Mesothelial cell of epicardium (in vitro differentiated cells): Measurements from ENCODE around the gene PLPPR1. TPM values are rescaled to one million over a fixed set of nuclear protein-coding genes. Genes with fewer than 3 reads are reported as not detected.

ENCODE experiments used
- DNase-seq, 2 experiments: peaks; one replicate each; pipeline ENCODE4 v3.0.0; 2021; ENCODE audit warnings: low spot score in 2 of 2; ENCODE audit not compliant: unreplicated experiment in 2 of 2
- H3K27ac Mint-ChIP-seq: 2 replicates; pipeline ENCODE4 v1.8.0; 2021; ENCODE audit warnings: mixed read lengths
- H3K27me3 Mint-ChIP-seq: 2 replicates; pipeline ENCODE4 v1.8.0; 2021; ENCODE audit warnings: low read depth, mixed read lengths
- H3K36me3 Mint-ChIP-seq: 2 replicates; pipeline ENCODE4 v1.8.0; 2021; ENCODE audit warnings: mixed read lengths
- H3K4me1 Mint-ChIP-seq: 2 replicates; pipeline ENCODE4 v1.8.0; 2021; ENCODE audit warnings: mixed read lengths
- H3K4me3 Mint-ChIP-seq: 2 replicates; pipeline ENCODE4 v1.8.0; 2021; ENCODE audit warnings: mild to moderate bottlenecking, moderate library complexity, mixed read lengths
- H3K9me3 Mint-ChIP-seq: 2 replicates; pipeline ENCODE4 v1.8.0; 2021; ENCODE audit warnings: mixed read lengths
- CTCF ChIP-seq: fragments of 200-600 bp; sonication (generic); IDR thresholded peaks from one replicate; pipeline ENCODE4 v1.5.0; 2021; ENCODE audit warnings: antibody characterized with exemption; ENCODE audit not compliant: unreplicated experiment
- total RNA-seq: library from RNA; stranded (reverse); gene quantifications from 3 replicates; pipeline ENCODE4 v1.2.1, GENCODE V29; 2021

The PLPPR1 gene
- 1.1 to 1.3 TPM (median 1.2 TPM) in 3 replicates for total RNA-seq

GRCh38 chr9:101028346-101029314 is at the start of gene PLPPR1:
PLPPR1 (plus strand) TSS chr9:101028727.
- Mint-ChIP-seq H3K27me3 (peaks cover 93% of the 10 kb centered on the region), H3K9me3 (no peaks in the 10 kb centered on the region), H3K36me3 (no peaks in the 10 kb centered on the region), H3K4me3 (peak within 1 kb of the TSS; percentile 91), H3K27ac (peak within 1 kb of the TSS; percentile 45), H3K4me1 (peaks cover 17% of the 10 kb centered on the region)
- DNase-seq: peak; percentile 69 to 82
- TF ChIP-seq CTCF: no peak

GRCh38 chr9:100989731-100990130 is 38.8 kb upstream of the PLPPR1 start:
- H3K27ac Mint-ChIP-seq: no peak overlapping the region

GRCh38 chr9:100990605-100991381 is 37.7 kb upstream of the PLPPR1 start:
- H3K9me3 Mint-ChIP-seq: no peaks in the 10 kb centered on the region
- no peaks in the 10 kb centered on the region for H3K27me3 Mint-ChIP-seq
- no peak overlapping the region for H3K27ac Mint-ChIP-seq
- TF ChIP-seq CTCF: no peak
- no peaks in the 10 kb centered on the region for H3K36me3 Mint-ChIP-seq
- no peak for DNase-seq
- no peaks in the 10 kb centered on the region for H3K4me1 Mint-ChIP-seq
- H3K4me3 Mint-ChIP-seq: no peak overlapping the region

More at GRCh38 chr9:100989731-100990130, 38.8 kb upstream of the PLPPR1 start:
- H3K4me3 Mint-ChIP-seq: no peak overlapping the region
- no peaks in the 10 kb centered on the region for H3K4me1 Mint-ChIP-seq
- H3K9me3 Mint-ChIP-seq: no peaks in the 10 kb centered on the region
- H3K36me3 Mint-ChIP-seq: no peaks in the 10 kb centered on the region
- DNase-seq: no peak
- no peak for TF ChIP-seq CTCF
- no peaks in the 10 kb centered on the region for H3K27me3 Mint-ChIP-seq

- Mint-ChIP-seq H3K27ac (no peak overlapping the region), H3K4me3 (no peak overlapping the region), H3K4me1 (no peaks in the 10 kb centered on the region), H3K27me3 (peaks cover 6% of the 10 kb centered on the region), H3K9me3 (no peaks in the 10 kb centered on the region), H3K36me3 (no peaks in the 10 kb centered on the region)
- DNase-seq: no peak
- no peak for TF ChIP-seq CTCF
These were observed 35.9 kb upstream of the PLPPR1 start for GRCh38 chr9:100992632-100993031.

GRCh38 chr9:100999906-101000544 is 28.5 kb upstream of the PLPPR1 start:
- H3K36me3 Mint-ChIP-seq: no peaks in the 10 kb centered on the region
- peak overlapping the region; percentile 61 for H3K27ac Mint-ChIP-seq
- no peaks in the 10 kb centered on the region for H3K9me3 Mint-ChIP-seq
- H3K27me3 Mint-ChIP-seq: peaks cover 11% of the 10 kb centered on the region
- H3K4me3 Mint-ChIP-seq: no peak overlapping the region
- no peak for DNase-seq
- TF ChIP-seq CTCF: no peak
- H3K4me1 Mint-ChIP-seq: peaks cover 11% of the 10 kb centered on the region
